Measurements from ENCODE around the gene CLPSL2. TPM values are rescaled to one million over a fixed set of nuclear protein-coding genes. Genes with fewer than 3 reads are reported as not detected.

The CLPSL2 gene
- total and polyA plus RNA-seq, 12 donors: not detected

GRCh38 chr6:35736253-35736894 lies 40.0 kb upstream of the CLPSL2 start:
- Histone ChIP-seq H3K4me3 (no peak overlapping the region), H3K4me1 (peaks cover 6 to 50% (median 26%) of the 10 kb centered on the region in 9 donors), H3K36me3 (no peaks in the 10 kb centered on the region), H3K27ac (no peak overlapping the region), H3K9me3 (no peaks in the 10 kb centered on the region), H3K27me3 (no peaks in the 10 kb centered on the region)
- TF ChIP-seq CTCF (IDR thresholded peaks at IDR 0.05): peak; percentile 85 to 97 (median 91)
- 66 to 67% methylated on average over 8 of the region's 8 CpGs for WGBS, 2 donors
- intact Hi-C loops (cut with DNase I): loop anchor here in 8 of 10 donors (1.0 to 5.0 kb wide), 6 partner anchors 134 to 214 kb away; no protein-coding TSS in a partner anchor
- peak in 7 of 8 donors; percentile 22 to 61 (median 34) for ATAC-seq
- DNase-seq: peak; percentile 77

- DNase-seq (peak in 1 of 2 donors; percentile 15), ATAC-seq (peak in 2 of 8 donors; percentile 2 to 12)
- Histone ChIP-seq H3K27me3 (no peaks in the 10 kb centered on the region), H3K4me3 (no peak within 1 kb of the TSS), H3K9me3 (no peaks in the 10 kb centered on the region), H3K4me1 (peaks cover 6 to 49% (median 26%) of the 10 kb centered on the region in 9 donors), H3K27ac (no peak within 1 kb of the TSS), H3K36me3 (no peaks in the 10 kb centered on the region)
- intact Hi-C loops (cut with DNase I): loop anchor here (1.0 to 5.0 kb wide), 9 partner anchors 135 to 215 kb away; no protein-coding TSS in a partner anchor
- WGBS, 2 donors: 92 to 93% methylated on average over 10 of the region's 10 CpGs
- no peak for TF ChIP-seq CTCF (IDR thresholded peaks at IDR 0.05)
Measured at GRCh38 chr6:35736982-35737412, 39.4 kb upstream of the CLPSL2 start, which contains the start of gene ARMC12. Gene ARMC12, plus strand, starts transcription at chr6:35737032. Its CDS starts 77 bp downstream, at chr6:35737109.

DNA sequence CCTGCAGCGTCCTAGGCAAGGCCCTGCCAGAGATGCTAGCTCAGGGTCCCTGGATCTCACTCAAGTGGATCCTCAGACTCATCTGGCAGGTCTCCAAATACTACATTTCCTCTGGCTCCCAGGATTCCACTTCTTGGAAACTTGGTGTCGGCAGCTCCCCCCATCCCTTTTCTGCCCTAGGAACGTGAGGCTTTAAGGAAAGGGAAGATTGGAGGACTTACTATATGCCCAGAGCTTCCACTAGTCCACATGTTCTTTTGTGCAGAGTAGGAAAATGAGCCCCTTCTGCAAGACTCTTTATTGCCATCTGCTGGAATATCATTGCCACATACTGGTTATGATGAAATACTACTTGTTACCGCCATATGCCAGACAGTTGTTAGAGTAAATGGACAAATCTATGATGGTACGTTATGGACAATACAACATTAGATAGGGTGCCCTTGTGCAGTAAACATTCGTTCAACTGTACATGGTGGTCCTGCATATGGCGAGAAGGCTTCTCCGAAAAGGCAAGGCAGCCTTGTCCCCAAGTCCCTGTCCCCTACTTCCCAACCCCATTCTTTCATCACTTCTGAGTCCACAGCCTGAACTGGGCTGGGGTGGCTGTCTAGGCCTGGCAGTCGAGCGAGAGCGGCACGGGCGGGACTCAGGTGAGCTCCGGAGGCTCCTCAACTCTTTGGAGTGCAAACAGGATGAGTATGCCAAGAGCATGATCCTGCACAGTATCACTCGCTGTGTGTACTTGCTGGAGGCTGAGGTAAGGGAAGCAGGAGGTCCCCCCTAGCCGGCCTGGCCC lies 38.8 kb upstream of the CLPSL2 start:
- ATAC-seq (peak; percentile 70 to 91 (median 80)), DNase-seq (no peak)
- peaks cover 5 to 43% (median 20%) of the 10 kb centered on the region in 9 donors for H3K4me1 ChIP-seq
- H3K27me3 ChIP-seq: no peaks in the 10 kb centered on the region
- H3K27ac ChIP-seq: no peak overlapping the region
- no peak overlapping the region for H3K4me3 ChIP-seq
- intact Hi-C loops (cut with DNase I): loop anchor here (1.0 to 5.0 kb wide), 8 partner anchors 153 to 215 kb away; no protein-coding TSS in a partner anchor
- no peaks in the 10 kb centered on the region for H3K36me3 ChIP-seq
- no peaks in the 10 kb centered on the region for H3K9me3 ChIP-seq
- 57 to 62% methylated on average over 16 of the region's 16 CpGs for WGBS, 2 donors
- peak; percentile 83 to 92 (median 87) for TF ChIP-seq CTCF (IDR thresholded peaks at IDR 0.05)
